H9 (cell line): ENCODE data around the gene RASA3. TPM values are rescaled to one million over a fixed set of nuclear protein-coding genes. Genes with fewer than 3 reads are reported as not detected.

Experiments used
- DNase-seq: peaks from one replicate; pipeline ENCODE4 v3.0.0-alpha.2; 2017
- H2AFZ ChIP-seq: one replicate; pipeline ENCODE4 v1.6.1; 2013; ENCODE audit warnings: mild to moderate bottlenecking, low read length, control low read depth, moderate library complexity
- H2AK5ac ChIP-seq: 2 replicates; pipeline ENCODE4 v1.6.1; 2013; ENCODE audit warnings: low read length, control low read depth, mixed read lengths; ENCODE audit not compliant: insufficient read length
- H2BK120ac ChIP-seq: one replicate; pipeline ENCODE4 v1.6.1; 2013; ENCODE audit warnings: low read depth, mild to moderate bottlenecking, low read length, control low read depth, inconsistent platforms; ENCODE audit not compliant: poor library complexity, severe bottlenecking
- H2BK12ac ChIP-seq: 2 replicates; pipeline ENCODE4 v1.6.1; 2013; ENCODE audit warnings: low read length, control low read depth, mixed read lengths, low read depth; ENCODE audit not compliant: insufficient read length
- H2BK15ac ChIP-seq: 2 replicates; pipeline ENCODE4 v1.6.1; 2013; ENCODE audit warnings: low read depth, low read length, control low read depth
- H2BK20ac ChIP-seq: one replicate; pipeline ENCODE4 v1.6.1; 2013; ENCODE audit warnings: low read depth, mild to moderate bottlenecking, low read length, control low read depth, inconsistent platforms; ENCODE audit not compliant: poor library complexity, severe bottlenecking
- H2BK5ac ChIP-seq: 2 replicates; pipeline ENCODE4 v1.6.1; 2013; ENCODE audit warnings: low read length, control low read depth, mixed read lengths; ENCODE audit not compliant: insufficient read length
- H3K14ac ChIP-seq: 2 replicates; pipeline ENCODE4 v1.6.1; 2013; ENCODE audit warnings: low read length, control low read depth; ENCODE audit not compliant: insufficient read depth
- H3K18ac ChIP-seq: 2 replicates; pipeline ENCODE4 v1.6.1; 2013; ENCODE audit warnings: low read depth, mild to moderate bottlenecking, mixed read lengths, low read length, control low read depth; ENCODE audit not compliant: insufficient read length
- H3K23ac ChIP-seq: 2 replicates; pipeline ENCODE4 v1.6.1; 2013; ENCODE audit warnings: low read length, control low read depth, mixed read lengths, low read depth; ENCODE audit not compliant: insufficient read length
- H3K23me2 ChIP-seq: 2 replicates; pipeline ENCODE4 v1.6.1; 2013; ENCODE audit warnings: low read depth, mild to moderate bottlenecking, mixed read lengths, low read length, control low read depth; ENCODE audit not compliant: insufficient read length, poor library complexity, severe bottlenecking
- H3K27ac ChIP-seq: 2 replicates; pipeline ENCODE4 v1.5.1; 2013; ENCODE audit warnings: low read length, control low read depth, mixed read lengths, low read depth; ENCODE audit not compliant: insufficient read length
- H3K27me3 ChIP-seq: 2 replicates; pipeline ENCODE4 v1.6.1; 2013; ENCODE audit warnings: low read length, control low read depth, inconsistent platforms; ENCODE audit not compliant: insufficient read depth
- H3K4ac ChIP-seq: 2 replicates; pipeline ENCODE4 v1.6.1; 2013; ENCODE audit warnings: low read depth, mild to moderate bottlenecking, control low read depth, inconsistent platforms, low read length, moderate library complexity
- H3K4me1 ChIP-seq: 2 replicates; pipeline ENCODE4 v1.6.1; 2013; ENCODE audit warnings: low read length, control low read depth, inconsistent platforms; ENCODE audit not compliant: insufficient read depth
- H3K4me2 ChIP-seq: 2 replicates; pipeline ENCODE4 v1.6.1; 2013; ENCODE audit warnings: low read length, control low read depth, mixed read lengths; ENCODE audit not compliant: insufficient read length, insufficient read depth
- H3K56ac ChIP-seq: 2 replicates; pipeline ENCODE4 v1.6.1; 2013; ENCODE audit warnings: low read depth, mild to moderate bottlenecking, mixed read lengths, low read length, control low read depth; ENCODE audit not compliant: insufficient read length
- H3K79me1 ChIP-seq: 2 replicates; pipeline ENCODE4 v1.6.1; 2013; ENCODE audit warnings: low read depth, mild to moderate bottlenecking, moderate library complexity, low read length, control low read depth, inconsistent platforms; ENCODE audit not compliant: insufficient read depth, poor library complexity, severe bottlenecking
- H3K79me2 ChIP-seq: 2 replicates; pipeline ENCODE4 v1.6.1; 2013; ENCODE audit warnings: low read length, control low read depth, inconsistent platforms; ENCODE audit not compliant: insufficient read depth
- H3K9ac ChIP-seq: 2 replicates; pipeline ENCODE4 v1.6.1; 2013; ENCODE audit warnings: low read length, control low read depth, mixed read lengths; ENCODE audit not compliant: insufficient read length; ENCODE audit errors: extremely low read depth
- H3K9me3 ChIP-seq: one replicate; pipeline ENCODE4 v1.6.1; 2013; ENCODE audit warnings: low read depth, low read length, inconsistent platforms; ENCODE audit not compliant: control insufficient read depth
- H3T11ph ChIP-seq: one replicate; pipeline ENCODE4 v1.6.1; 2013; ENCODE audit warnings: mild to moderate bottlenecking, low read length, control low read depth, inconsistent platforms
- H4K20me1 ChIP-seq: one replicate; pipeline ENCODE4 v1.6.1; 2013; ENCODE audit not compliant: control insufficient read depth, insufficient read length, insufficient read depth
- H4K5ac ChIP-seq: 2 replicates; pipeline ENCODE4 v1.6.1; 2013; ENCODE audit warnings: low read depth, mild to moderate bottlenecking, mixed read lengths, low read length, control low read depth; ENCODE audit not compliant: insufficient read length
- H4K8ac ChIP-seq: replicated peaks from 2 replicates; pipeline ENCODE4 v1.6.1; 2013; ENCODE audit warnings: low read length, control low read depth, mixed read lengths, low read depth; ENCODE audit not compliant: insufficient read length
- H4K91ac ChIP-seq: 2 replicates; pipeline ENCODE4 v1.6.1; 2013; ENCODE audit warnings: low read depth, mild to moderate bottlenecking, moderate library complexity, mixed read lengths, low read length, control low read depth; ENCODE audit not compliant: insufficient read length
- H3K27ac Mint-ChIP-seq, 3 experiments: 2 replicates in 2 of 3; 3 replicates in 1 of 3; pipeline ENCODE4 v1.8.0; 2020 to 2021; ENCODE audit warnings: mixed read lengths in 3 of 3, mild to moderate bottlenecking in 1 of 3, moderate library complexity in 1 of 3
- H3K27me3 Mint-ChIP-seq: 2 replicates; pipeline ENCODE4 v1.8.0; 2021; ENCODE audit warnings: low read depth, mild to moderate bottlenecking, moderate library complexity, mixed read lengths
- H3K36me3 Mint-ChIP-seq, 3 experiments: 2 replicates in 2 of 3; 3 replicates in 1 of 3; pipeline ENCODE4 v1.8.0; 2020 to 2021; ENCODE audit warnings: low read depth in 3 of 3, mixed read lengths in 3 of 3; ENCODE audit not compliant: insufficient read depth in 1 of 3
- H3K4me1 Mint-ChIP-seq, 2 experiments: 2 replicates each; pipeline ENCODE4 v1.8.0; 2020; ENCODE audit warnings: mixed read lengths in 2 of 2
- H3K4me3 Mint-ChIP-seq, 2 experiments: 2 replicates in 1 of 2; 3 replicates in 1 of 2; pipeline ENCODE4 v1.8.0; 2020 to 2021; ENCODE audit warnings: mild to moderate bottlenecking in 2 of 2, mixed read lengths in 2 of 2, moderate library complexity in 1 of 2
- H3K9me3 Mint-ChIP-seq, 2 experiments: 2 replicates in 1 of 2; 3 replicates in 1 of 2; pipeline ENCODE4 v1.8.0; 2020; ENCODE audit warnings: mild to moderate bottlenecking in 2 of 2, mixed read lengths in 2 of 2, moderate library complexity in 1 of 2
- WGBS: extraction: QIAGEN DNeasy Blood & Tissue Kit; methylation state at CpG from one replicate; pipeline ENCODE4 v1.1.7; 2013; ENCODE audit warnings: missing lambda C conversion rate, low lambda C conversion rate, mixed read lengths; ENCODE audit not compliant: insufficient read length; ENCODE audit errors: extremely low coverage; 5-methylcytosine and 5-hydroxymethylcytosine counted together
- total RNA-seq: library from RNA; stranded (reverse); gene quantifications from 2 replicates; pipeline ENCODE4 v1.2.1, GENCODE V29; 2021
- TF ChIP-seq, protein P1 (sequence below): fragments of 200-600 bp; sonication (generic); conservative IDR thresholded peaks from 3 replicates; pipeline ENCODE4 v1.8.0; 2021; ENCODE audit warnings: antibody characterized with exemption, mild to moderate bottlenecking

The RASA3 gene
- total RNA-seq, 1 experiment from 2014 or later = 12.3 TPM

DNA sequence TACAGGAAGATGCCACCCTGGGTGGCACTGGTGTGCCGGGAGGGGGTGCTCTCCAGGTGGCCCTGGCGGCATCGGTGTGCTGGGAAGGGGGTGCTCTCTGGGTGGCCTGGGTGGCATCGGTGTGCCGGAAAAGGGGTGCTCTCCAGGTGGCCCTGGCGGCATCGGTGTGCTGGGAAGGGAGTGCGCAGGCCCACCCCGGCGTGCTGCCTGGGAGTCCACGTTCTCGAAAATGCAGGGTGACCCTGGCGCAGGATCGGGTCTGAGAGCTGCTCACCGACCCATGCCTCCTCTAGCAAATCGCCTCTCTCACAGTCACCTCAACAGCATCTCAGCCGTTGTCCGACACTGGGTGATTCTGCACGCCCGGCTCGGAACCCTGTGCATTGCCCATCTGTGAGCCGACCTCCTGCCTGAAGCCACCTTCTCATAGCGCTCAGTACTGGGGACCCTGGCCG is 36.4 kb downstream of the RASA3 start:
- Histone ChIP-seq H4K8ac (no peak overlapping the region), H2BK120ac (no peak overlapping the region), H2BK15ac (no peak overlapping the region), H3K4me2 (no peak overlapping the region), H2AFZ (no peak overlapping the region), H2BK12ac (no peak overlapping the region), H3K9me3 (no peaks in the 10 kb centered on the region), H3K4ac (no peak overlapping the region), H3K56ac (no peak overlapping the region), H3K23ac (no peak overlapping the region), H4K20me1 (no peaks in the 10 kb centered on the region), H3K4me1 (no peaks in the 10 kb centered on the region), H3T11ph (no peak overlapping the region), H4K5ac (no peak overlapping the region), H4K91ac (no peak overlapping the region), H3K23me2 (no peaks in the 10 kb centered on the region), H3K14ac (no peak overlapping the region), H3K79me2 (no peaks in the 10 kb centered on the region; the same call in 1 of the 2 replicates), H3K9ac (no peak overlapping the region), H3K27me3 (no peaks in the 10 kb centered on the region), H2BK5ac (no peak overlapping the region), H3K18ac (no peak overlapping the region), H3K27ac (no peak overlapping the region), H2AK5ac (no peak overlapping the region), H2BK20ac (no peak overlapping the region), H3K79me1 (peaks cover 3% of the 10 kb centered on the region)
- Mint-ChIP-seq H3K27ac (no peak overlapping the region), H3K9me3 (peaks cover 18 to 22% of the 10 kb centered on the region in 2 experiments), H3K4me1 (peaks cover 12 to 18% of the 10 kb centered on the region in 2 experiments), H3K36me3 (peaks cover 7 to 29% (median 13%) of the 10 kb centered on the region in 3 experiments; a peak in 5 of 7 replicates), H3K27me3 (no peaks in the 10 kb centered on the region; the same call in 1 of the 2 replicates), H3K4me3 (no peak overlapping the region)
- no peak for DNase-seq
- WGBS = no CpG with 5 or more reads among the region's 24 CpGs
- TF ChIP-seq, protein P1, sequence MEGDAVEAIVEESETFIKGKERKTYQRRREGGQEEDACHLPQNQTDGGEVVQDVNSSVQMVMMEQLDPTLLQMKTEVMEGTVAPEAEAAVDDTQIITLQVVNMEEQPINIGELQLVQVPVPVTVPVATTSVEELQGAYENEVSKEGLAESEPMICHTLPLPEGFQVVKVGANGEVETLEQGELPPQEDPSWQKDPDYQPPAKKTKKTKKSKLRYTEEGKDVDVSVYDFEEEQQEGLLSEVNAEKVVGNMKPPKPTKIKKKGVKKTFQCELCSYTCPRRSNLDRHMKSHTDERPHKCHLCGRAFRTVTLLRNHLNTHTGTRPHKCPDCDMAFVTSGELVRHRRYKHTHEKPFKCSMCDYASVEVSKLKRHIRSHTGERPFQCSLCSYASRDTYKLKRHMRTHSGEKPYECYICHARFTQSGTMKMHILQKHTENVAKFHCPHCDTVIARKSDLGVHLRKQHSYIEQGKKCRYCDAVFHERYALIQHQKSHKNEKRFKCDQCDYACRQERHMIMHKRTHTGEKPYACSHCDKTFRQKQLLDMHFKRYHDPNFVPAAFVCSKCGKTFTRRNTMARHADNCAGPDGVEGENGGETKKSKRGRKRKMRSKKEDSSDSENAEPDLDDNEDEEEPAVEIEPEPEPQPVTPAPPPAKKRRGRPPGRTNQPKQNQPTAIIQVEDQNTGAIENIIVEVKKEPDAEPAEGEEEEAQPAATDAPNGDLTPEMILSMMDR = no peak
